HEK293T (cell line): ENCODE results near the gene SHANK1.

Experiments
- BHLHE40 ChIP-seq: fragments of 450-650 bp; IDR thresholded peaks from 2 replicates; pipeline ENCODE4 v1.6.1; 2016; ENCODE audit warnings: mild to moderate bottlenecking, moderate library complexity, borderline replicate concordance
- CTBP1 ChIP-seq: fragments of 450-650 bp; IDR thresholded peaks from 2 replicates; pipeline ENCODE4 v1.6.1; 2016; ENCODE audit warnings: borderline replicate concordance
- FOXA1 ChIP-seq: fragments of 450-650 bp; IDR thresholded peaks from 2 replicates; pipeline ENCODE4 v1.6.1; 2016; ENCODE audit warnings: mild to moderate bottlenecking
- FOXK2 ChIP-seq: fragments of 450-650 bp; IDR thresholded peaks from 2 replicates; pipeline ENCODE4 v1.6.1; 2016; ENCODE audit warnings: mild to moderate bottlenecking
- FOXM1 ChIP-seq: fragments of 450-650 bp; IDR thresholded peaks from 2 replicates; pipeline ENCODE4 v1.6.1; 2017; ENCODE audit warnings: mild to moderate bottlenecking, borderline replicate concordance
- L3MBTL2 ChIP-seq: fragments of 450-650 bp; conservative IDR thresholded peaks from 2 replicates; pipeline ENCODE4 v1.6.1; 2016; ENCODE audit warnings: mild to moderate bottlenecking
- LEF1 ChIP-seq: fragments of 450-650 bp; IDR thresholded peaks from 2 replicates; pipeline ENCODE4 v1.6.1; 2017; ENCODE audit warnings: mild to moderate bottlenecking, borderline replicate concordance
- NFRKB ChIP-seq: fragments of 450-650 bp; IDR thresholded peaks from 2 replicates; pipeline ENCODE4 v1.6.1; 2016; ENCODE audit warnings: mild to moderate bottlenecking, moderate library complexity
- SP1 ChIP-seq: fragments of 450-650 bp; IDR thresholded peaks from 2 replicates; pipeline ENCODE4 v1.6.1; 2017
- SUZ12 ChIP-seq: fragments of 450-650 bp; IDR thresholded peaks from 2 replicates; pipeline ENCODE4 v1.6.1; 2016; ENCODE audit warnings: mild to moderate bottlenecking
- TARDBP ChIP-seq: fragments of 450-650 bp; IDR thresholded peaks from 2 replicates; pipeline ENCODE4 v1.6.1; 2016
- ZNF384 ChIP-seq: fragments of 450-650 bp; IDR thresholded peaks from 2 replicates; pipeline ENCODE4 v1.6.1; 2016

DNA sequence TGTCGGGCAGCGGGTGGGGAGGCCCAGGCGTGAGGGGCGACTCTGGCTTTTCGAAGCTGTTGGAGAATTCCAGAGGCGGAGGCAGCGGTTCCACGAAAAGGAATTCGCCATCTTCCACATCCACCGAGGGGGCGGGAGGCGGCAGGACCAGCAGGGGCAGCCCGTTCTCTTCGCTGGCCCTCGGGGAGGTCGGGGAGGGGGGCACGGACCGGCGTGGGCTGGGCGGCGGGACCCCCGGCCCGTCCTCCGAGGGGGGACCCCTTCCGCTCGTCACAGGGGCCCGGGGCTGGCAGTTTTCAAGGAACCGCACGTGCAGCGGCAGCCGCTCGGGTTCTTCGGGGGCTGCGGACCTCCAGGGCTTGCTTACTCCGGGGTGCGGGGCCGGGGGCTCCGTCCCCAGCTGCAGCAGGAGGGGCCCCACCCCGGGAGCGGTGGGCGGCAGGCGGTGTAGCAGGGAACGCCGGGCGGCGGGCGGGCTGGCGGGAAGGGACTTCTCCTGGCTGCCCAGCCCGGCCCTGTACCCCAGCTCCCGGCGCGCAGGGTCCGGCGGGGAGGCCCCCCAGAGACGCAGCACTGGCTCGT is 52.3 kb downstream of the SHANK1 start:
- no peak for TF ChIP-seq ZNF384
- TF ChIP-seq LEF1 = no peak
- TF ChIP-seq FOXA1 = no peak
- no peak for TF ChIP-seq SUZ12
- TF ChIP-seq FOXK2 = no peak
- no peak for TF ChIP-seq L3MBTL2
- no peak for TF ChIP-seq BHLHE40
- no peak for TF ChIP-seq CTBP1
- no peak for TF ChIP-seq TARDBP
- TF ChIP-seq NFRKB = no peak
- no peak for TF ChIP-seq SP1
- no peak for TF ChIP-seq FOXM1
